Right ventricle myocardium inferior (tissue), 1 donor: ENCODE results near the gene NSUN5. TPM values are rescaled to one million over a fixed set of nuclear protein-coding genes. Genes with fewer than 3 reads are reported as not detected.
A peak's percentile ranks its signal among the peaks of the same experiment; 100 is the strongest.
"Not testable (repeated sequence)": the region's sequence is repeated elsewhere in the genome, so short reads cannot be mapped to it uniquely, and the experiment has no call there.

Source experiments
- ATAC-seq: fragments of 200-7000 bp; cut with Tn5 transposase; one replicate; pipeline ENCODE4 v1.9.1; 2020; ENCODE audit warnings: mild to moderate bottlenecking, moderate library complexity
- DNase-seq: peaks from one replicate; pipeline ENCODE4 v3.0.0; 2021; ENCODE audit errors: missing footprints
- intact Hi-C: fragments of 100-400 bp; cut with DNase I; formaldehyde crosslinking; loops from one replicate; pipeline ENCODE4 v1.11.0; 2022
- total RNA-seq: library from RNA; stranded (reverse); fragmentation: NEBNext Ultra II Directional; extraction: Animal tissue kit (Norgen Biotek cat#: 25700); gene quantifications from one replicate; pipeline ENCODE4 v1.2.1, GENCODE V29; 2021
- donor health status: DM: no; HTN: yes; CAD: no; lungs with severe emphysema.

The NSUN5 gene
- total RNA-seq, 1 donor from 2014 or later: 16.6 TPM

GRCh38 chr7:73329861-73330581 is 21.4 kb upstream of the NSUN5 start:
- ATAC-seq (peak; percentile 70), DNase-seq (no peak)
- intact Hi-C loops: no loop called here

DNA sequence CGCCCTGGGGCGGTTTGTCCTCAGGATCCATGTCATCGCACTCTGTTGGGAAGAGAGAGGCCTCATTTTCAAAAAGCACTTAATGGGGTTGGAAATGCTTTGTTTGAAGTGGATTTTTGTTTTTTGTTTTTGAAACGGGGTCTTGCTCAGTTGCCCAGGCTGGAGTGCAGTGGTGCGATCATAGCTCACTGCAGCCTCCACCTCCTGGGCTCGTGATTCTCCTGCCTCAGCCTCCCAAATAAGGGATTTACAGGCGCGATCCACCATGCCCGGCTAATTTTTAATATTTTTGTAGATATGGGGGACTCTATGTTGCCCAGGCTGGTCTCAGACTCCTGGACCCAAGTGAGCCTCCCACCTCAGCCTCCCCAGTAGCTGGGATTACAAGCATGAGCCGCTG is 20.1 kb upstream of the NSUN5 start:
- DNase-seq (no peak), ATAC-seq (no peak)
- intact Hi-C loops: no loop called here

- ATAC-seq, intact Hi-C loops, DNase-seq: not testable (repeated sequence)
Measured at GRCh38 chr7:73327922-73328321, 19.3 kb upstream of the NSUN5 start, which contains the start of the genes FKBP6 and TRIM50. Gene FKBP6 (plus strand): TSS chr7:73328161. CDS start chr7:73328429, 268 bp downstream. Gene TRIM50 (minus strand): TSS chr7:73328082. CDS start chr7:73324787, 3,295 bp downstream.

GRCh38 chr7:73327449-73327848 is 18.8 kb upstream of the NSUN5 start:
- DNase-seq, intact Hi-C loops, ATAC-seq: not testable (repeated sequence)

DNA sequence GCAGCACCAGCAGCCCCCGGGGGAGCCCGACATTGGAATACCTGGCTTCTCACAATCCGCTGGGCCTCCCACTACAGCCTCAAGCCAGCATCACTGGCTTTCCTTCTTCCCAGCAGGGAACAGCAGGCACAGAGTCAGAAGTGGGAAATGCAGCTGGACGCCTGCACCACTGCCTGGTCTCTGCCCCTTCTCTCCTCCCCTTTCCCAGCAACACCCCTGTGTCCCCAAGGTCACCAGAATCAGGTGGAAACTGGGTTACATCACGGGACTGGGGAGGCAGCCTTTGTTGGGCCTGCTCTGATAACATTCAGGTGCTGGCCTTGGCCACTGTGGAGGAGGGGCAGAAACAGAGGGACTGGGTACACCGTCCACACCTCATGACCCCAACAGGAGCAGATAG is 16.8 kb upstream of the NSUN5 start:
- DNase-seq, intact Hi-C loops, ATAC-seq: not testable (repeated sequence)

DNA sequence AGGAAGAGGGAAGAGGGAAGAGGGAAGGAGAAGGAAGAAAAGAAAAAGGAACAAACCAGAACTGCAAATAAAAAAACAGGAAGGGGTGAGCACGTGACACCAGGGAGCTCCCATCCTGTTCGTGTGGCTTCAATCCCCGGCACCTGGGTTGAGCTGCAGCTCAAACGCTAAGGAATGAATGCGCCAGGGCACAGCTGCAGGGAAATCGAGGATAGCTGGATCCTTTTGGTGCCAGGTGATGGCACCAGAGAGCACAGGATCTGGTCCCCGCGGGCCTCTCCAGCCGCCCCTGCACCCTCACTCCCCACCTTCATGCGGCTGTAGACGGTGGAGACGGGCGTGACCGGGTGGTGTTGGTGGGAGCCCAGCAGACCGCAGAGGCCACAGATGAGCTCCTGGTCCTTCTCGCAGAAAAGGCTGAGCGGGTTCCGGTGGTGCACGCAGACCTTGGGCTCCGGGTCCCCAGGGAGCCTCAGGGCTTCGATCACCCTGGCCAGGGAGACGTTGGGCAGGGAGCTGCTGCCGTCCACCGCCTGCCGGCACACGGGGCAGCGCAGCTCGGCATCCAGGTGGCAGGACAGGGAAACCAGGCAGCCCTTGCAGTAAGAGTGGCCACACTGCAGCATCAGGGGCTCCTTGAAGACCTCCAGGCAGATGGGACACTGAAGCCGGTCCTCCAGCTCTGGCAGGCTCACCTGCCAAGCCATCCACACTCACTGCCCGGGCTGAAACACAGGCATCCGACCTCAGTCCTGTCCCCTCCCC is 15.6 kb upstream of the NSUN5 start:
- DNase-seq, intact Hi-C loops: not testable (repeated sequence)
- ATAC-seq: peak; percentile 70

GRCh38 chr7:73323434-73324080 is 14.9 kb upstream of the NSUN5 start:
- intact Hi-C loops, ATAC-seq, DNase-seq: not testable (repeated sequence)

- intact Hi-C loops, ATAC-seq, DNase-seq: not testable (repeated sequence)
Measured at GRCh38 chr7:73320009-73320408, 11.4 kb upstream of the NSUN5 start.

GRCh38 chr7:73319541-73319940 is 10.9 kb upstream of the NSUN5 start:
- ATAC-seq, intact Hi-C loops, DNase-seq: not testable (repeated sequence)

DNA sequence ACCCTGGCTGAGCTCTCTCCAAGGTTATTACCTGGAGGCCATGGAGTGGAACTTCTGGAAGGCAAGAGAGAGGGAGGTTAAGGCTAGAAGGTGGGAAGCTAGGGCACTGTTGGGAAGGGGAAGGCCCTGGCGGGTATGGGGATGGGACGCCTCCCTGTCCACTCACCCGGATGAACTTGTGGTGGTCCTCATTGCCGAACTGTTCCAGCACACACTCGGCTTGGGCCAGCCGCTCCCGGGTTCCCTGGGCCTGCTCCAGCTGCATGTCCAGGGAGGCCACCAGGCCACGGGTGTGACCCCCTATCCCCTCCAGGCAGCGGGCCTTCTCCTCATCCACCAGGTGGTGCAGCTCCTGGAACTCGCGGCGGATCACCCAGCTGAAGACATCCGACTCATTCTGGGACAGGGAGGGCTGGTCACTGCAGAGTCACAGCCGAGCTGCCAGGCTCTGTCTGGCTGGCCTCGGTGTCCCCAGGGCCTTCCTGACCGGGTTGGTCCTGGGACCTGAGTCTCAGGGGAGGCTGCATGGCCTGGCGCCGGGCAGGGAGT is 10.1 kb upstream of the NSUN5 start:
- ATAC-seq, intact Hi-C loops, DNase-seq: not testable (repeated sequence)

GRCh38 chr7:73316521-73316920 is 7.9 kb upstream of the NSUN5 start:
- DNase-seq: no peak
- no peak for ATAC-seq
- intact Hi-C loops: no loop called here

DNA sequence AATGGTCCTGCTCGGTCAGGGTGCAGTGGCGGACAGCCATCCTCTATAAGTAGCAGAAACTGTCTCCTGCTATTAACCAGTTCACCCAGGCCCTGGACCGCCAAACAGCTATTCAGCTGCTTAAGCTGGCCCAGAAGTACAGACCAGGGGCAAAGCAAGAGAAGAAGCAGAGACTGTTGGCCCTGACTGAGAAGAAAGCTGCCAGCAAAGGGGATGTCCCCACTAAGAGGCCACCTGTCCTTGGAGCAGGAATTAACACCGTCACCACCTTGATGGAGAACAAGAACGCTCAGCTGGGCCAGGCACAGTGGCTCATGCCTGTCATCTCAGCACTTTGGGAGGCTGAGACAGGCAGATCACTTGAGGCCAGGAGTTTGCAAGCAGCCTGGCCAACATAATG is 5.6 kb upstream of the NSUN5 start:
- intact Hi-C loops: no loop called here
- no peak for DNase-seq
- ATAC-seq: no peak

DNA sequence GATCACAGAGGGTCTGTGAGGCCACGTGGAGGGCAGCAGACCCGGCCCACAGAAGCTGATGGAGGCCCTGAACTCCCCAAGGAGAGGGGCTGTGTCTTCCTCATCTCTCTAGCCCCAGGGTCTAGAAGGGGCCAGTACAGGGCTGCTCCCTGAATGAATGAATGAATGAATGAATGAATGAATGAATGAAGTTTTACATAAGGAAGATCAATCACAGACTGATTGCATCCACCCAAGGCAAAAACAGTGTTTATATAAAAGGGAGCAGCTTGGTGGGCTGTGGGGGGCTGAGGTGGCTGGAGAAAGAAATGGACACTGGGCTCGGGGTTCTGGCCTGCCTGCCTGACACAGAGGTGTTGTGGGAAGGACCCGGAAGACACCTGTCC is 4.9 kb upstream of the NSUN5 start:
- DNase-seq: no peak
- ATAC-seq: no peak
- intact Hi-C loops: no loop called here

- intact Hi-C loops: no loop called here
- ATAC-seq (no peak), DNase-seq (no peak)
Measured at GRCh38 chr7:73312831-73313520, 4.3 kb upstream of the NSUN5 start.

GRCh38 chr7:73311421-73311820 is 2.8 kb upstream of the NSUN5 start:
- ATAC-seq, DNase-seq, intact Hi-C loops: not testable (repeated sequence)

GRCh38 chr7:73308074-73308664 is 457 bp downstream of the NSUN5 start:
- DNase-seq: no peak
- ATAC-seq: no peak
- intact Hi-C loops: no loop called here

DNA sequence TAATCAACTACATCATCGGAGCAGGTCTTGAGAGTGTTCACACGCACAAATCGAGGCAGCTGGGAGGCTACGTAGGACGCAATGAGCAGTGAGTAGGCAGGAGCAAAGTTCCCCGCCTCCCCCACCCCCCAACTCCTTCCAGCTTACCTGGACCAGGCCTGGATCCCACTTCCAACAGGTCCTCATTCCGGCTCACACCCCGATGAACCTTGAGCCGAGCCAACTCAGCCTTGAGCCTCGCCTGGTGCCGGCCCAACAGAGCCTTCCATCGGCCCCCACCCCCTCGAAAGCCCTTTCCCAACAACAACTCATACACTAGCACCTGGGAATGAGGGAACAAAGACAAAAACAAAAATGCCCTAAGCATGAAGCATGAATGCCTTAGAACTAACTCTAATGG is 1.2 kb downstream of the NSUN5 start:
- DNase-seq (no peak), ATAC-seq (no peak)
- intact Hi-C loops: no loop called here
